D341Med (cell line): ENCODE results near the gene DPEP2.
"Not testable (repeated sequence)": the region's sequence is repeated elsewhere in the genome, so short reads cannot be mapped to it uniquely, and the experiment has no call there.

Source experiments
- DNase-seq: peaks from one replicate; pipeline ENCODE4 v3.0.0; 2012; ENCODE audit warnings: low spot score

The DPEP2 gene

DNA sequence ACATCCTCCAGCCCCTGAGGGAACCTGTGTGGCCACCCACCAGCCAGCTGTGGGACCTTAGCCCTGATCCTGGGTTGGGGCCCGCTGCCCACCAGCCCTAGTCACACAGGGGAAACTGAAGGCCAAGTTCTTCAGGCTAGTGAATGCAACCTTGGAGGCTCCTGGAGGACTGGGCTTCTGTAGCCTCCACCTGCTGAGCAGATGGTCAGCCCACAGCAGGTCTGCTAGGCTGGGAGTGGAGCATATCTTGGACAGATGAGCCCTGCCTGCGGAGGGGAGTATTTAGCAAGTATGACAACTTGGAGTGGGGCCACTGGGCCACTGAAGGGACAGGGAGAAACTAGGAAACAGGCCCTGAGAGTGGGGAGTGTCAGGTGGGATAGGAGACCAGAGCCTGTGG is 23.1 kb downstream of the DPEP2 start:
- no peak for DNase-seq

GRCh38 chr16:67975321-67976105 is 23.8 kb downstream of the DPEP2 start:
- DNase-seq = no peak

DNA sequence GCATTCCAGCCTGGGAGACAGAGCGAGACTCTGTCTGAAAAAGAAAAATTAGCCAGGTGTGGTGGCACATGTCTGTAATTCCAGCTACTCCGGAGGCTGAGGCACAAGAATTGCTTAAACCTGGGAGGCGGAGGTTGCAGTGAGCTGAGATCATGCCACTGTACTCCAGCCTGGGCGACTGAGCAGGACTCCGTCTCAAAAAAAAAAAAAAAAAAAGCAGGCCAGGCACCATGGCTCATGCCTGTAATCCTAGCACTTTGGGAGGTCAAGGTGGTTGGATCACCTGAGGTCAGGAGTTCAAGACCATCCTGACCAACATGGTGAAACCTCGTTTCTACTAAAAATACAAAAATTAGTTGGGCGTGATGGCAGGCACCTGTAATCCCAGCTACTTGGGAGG is 27.0 kb downstream of the DPEP2 start:
- DNase-seq = not testable (repeated sequence)

- DNase-seq = no peak
Measured at GRCh38 chr16:67971111-67971510, 28.2 kb downstream of the DPEP2 start.

DNA sequence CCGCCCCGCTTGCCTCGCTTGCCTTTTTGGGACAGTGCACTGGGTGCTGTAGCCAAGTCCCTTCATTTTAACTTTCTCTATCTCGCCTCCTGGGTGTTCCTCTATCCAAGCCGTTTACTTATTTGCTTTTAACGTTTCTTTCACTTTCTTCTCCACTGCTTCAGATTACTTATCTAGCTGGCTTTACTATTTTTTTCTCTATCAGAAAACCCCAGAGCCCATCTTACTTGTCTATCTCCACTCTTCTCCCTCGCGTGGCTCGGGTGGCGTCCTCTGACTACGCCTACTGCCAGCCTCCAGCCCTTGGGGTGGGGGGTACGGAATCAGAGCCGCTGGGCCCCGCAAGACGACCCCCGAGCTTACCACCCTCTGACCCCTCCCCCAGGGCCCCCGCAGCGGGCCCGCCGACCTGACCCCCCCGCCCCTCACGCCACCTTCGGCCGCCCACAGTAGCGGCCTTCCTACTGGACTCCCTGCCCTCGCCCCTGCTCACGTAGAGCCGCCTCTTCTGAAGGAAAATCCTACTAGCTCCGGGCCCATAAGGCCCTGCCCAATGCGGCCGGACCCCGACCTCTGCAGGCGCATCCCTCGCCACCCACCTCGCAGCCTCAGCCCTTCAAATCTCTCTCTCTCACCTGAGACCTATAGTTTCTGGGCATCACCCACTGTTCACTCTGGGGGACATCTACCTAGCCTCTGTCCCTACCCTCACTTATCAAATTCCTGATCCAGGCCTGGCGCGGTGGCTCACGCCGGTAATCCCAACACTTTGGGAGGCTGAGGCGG is 29.8 kb downstream of the DPEP2 start:
- no peak for DNase-seq

DNA sequence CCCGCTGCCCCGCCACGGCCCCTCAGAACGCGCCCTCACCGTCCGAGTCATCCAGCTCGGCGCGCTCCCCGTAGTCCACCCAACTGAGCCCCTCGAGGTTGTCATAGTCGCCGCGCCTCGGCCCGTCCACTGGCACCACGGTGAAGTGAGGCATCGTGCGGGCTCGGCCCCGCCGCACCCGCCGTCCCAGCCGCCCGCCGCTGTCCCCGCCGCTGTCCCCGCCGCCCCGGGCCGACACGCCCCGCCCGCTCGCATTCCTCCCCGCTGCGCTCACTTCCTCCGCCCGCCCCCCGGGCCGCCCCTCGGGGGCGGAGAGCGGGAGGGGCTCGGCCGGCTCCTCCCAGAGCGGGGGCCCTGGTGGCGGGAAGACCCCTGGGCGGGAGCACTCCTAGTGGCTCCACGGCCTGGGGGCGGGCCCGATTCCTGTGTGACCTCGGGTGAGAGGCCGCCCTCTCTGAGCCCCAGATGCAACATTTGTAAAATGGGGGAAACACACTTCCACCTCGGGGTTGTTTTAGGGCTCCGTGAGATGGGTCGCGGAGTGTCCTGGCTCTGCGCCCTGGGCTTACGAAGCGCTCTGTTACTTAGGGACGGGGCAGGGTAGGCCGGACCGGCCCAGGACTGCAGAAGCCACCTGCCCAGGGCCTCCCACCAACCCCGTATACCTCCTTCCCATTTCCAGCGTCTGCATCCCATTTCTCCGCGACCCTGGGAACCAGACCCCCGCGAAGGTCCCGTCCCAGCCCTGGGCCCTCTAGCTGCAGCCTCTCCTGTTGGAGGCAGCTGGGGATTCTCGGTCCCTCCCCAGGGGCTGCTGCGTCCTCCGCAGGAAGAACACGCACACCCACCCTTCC is 30.7 kb downstream of the DPEP2 start, which contains the start of gene SLC12A4:
Gene SLC12A4, minus strand, starts transcription at position 238 of the 854 bp plus-strand sequence. Its CDS starts 84 bp downstream, at position 154.
- peak; percentile 91 for DNase-seq

DNA sequence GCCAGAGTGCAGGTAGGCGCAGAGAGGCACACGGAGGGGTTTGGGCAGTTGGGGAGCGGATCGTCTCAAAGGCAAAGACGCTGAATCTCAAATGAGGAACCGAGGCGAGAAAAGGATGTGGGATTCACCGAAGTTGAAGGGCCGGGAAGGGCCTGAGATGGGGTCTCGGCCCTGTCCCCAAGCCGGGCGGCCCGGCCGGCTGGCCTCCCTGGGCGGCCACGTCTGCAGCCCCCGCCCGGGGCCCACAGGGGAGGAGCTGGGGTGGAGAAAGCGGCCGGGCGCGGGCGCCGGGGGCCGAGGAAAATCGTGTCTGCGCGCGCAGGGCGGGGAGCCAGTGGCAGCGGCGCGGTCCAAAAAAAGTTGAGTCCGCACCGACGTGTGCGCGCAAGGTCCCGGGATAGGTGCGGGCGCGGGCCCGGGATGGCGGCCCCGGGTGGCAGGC is 31.3 kb downstream of the DPEP2 start:
- DNase-seq = peak; percentile 76

DNA sequence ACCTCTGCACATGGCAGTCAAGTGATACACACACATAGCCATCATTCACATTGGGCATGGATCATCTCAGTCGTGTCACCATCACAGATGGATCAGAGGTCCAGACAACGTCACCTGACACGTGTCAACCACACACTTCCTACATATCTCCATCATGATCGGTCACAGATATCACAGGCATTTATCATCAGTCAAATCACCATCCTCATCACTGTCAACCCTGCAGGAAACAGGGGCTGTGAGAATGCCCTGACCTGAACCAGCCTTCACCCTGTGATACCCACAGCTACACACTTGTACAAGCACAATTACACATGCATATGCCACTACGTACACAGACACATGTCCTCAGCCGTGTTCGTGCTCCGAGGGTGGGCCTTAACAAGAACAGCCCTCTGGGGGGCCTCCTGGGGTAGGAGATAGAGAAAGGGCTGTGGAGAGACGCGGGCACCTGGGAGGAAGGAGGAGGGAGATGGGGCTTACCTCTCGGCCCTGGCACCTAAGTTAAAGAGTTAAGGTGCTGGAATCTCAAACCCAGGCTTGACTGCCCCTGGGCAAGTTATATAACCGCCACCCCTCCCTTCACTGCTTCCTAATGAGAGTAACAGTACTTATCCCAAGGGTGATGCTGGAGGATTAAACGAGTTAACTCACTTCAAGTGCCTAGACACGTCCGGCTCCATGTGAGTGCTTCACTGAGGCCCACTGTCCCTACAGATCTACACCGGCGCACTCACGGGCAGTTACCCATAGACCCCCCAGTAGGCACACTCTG is 31.9 kb downstream of the DPEP2 start:
- no peak for DNase-seq

DNA sequence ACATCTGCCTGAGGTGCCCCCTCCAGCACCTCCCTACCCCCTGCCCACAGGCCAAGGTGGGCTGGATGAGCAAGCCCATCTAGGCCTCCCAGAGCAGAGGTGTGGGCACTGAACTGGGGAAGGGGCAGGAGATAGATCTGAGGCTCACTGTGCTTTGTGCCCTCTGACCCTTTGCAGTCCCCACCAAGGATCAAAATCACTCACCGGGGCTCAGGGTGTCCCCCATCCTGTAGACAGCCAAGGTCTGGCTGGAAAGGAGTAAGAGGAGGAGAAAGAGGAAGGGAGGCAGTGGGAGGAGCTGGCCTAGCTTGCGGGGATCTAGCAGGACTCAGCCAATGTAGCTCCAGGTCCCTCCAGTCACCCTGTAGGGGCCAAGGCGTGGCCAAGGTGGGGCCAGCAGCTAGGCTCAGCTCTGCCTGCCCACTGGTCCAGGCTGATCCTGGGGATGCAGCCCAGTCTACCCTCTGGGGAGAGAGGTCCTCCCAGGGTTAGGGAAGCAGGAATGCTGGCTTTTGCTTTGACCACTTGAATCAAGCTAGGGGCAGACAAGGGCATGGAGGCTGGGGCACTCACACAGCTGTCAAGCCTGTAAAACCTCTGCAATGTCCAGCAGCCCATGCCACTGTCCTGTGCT is 32.6 kb downstream of the DPEP2 start:
- no peak for DNase-seq

DNA sequence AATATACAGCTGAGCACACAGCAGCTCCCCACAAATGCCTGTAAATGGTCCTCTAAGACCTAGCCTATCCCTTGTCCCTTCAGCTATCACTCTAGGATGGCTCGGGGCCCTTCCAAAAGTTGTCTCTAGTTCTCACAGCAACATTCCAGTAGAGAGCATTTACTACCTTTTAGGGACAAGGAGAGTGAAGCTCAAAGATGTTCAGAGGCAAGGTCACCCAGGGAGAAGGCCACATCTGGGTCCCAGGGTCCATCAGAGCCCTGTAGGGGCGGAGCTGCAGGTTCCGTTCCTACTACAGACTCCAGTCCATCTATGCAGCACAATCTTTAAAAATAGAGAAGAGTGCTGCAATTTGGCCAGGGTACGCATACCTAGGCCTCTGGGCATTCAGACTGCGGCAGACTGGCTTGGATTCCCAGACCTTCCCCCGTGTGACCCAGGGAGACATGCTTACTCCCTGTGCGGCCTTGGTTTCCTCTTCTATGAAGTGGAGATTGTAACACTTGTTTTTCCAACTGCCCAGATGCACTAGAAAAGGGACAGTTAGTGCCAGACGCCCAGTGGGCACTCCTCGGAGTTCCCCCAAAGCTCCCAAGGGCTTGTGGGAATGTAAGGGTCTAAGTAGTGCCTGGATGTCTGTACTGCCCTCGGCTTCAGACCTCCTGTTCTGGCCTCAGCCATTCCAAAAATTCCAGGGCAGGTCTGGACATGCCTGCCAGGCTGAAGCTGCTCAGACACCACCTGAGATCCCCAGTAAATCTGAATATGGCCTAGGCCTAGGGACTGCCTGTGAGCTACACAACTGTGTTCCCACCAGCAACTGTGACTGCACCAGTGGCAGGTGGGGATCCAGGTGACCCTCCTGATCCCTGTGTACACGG is 33.4 kb downstream of the DPEP2 start:
- no peak for DNase-seq

DNA sequence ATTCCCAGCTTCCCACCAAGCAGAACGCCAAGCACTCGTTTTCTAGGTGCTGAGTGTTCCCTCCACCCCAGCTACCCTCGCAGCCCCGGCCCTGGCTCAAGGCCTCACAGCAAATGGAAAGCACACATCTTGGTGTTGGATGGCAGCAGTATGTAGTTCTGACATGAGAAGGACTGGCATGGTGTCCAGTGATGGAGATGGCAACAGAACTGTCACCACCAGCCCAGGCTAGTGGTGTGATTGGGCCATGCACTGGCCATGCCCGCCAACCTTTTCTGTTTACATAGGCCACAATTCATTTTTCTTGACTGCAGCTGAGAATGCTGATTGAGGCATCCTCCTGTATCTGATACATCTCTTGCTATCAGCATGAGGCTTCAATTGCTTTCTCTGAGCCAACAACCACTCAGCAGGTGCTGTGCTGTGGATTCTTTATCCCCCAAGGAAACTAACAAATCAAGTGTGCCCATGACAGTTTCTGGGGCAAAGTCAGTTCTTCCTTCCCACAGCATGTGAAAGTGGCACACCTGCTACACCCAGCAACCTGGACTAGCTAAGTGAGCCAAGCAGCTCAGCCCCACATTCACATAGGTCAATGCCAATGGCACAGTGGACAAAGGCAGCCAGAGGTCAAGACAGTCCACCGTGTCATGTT is 34.7 kb downstream of the DPEP2 start:
- DNase-seq = no peak

GRCh38 chr16:67963662-67964321 is 35.5 kb downstream of the DPEP2 start:
- no peak for DNase-seq

DNA sequence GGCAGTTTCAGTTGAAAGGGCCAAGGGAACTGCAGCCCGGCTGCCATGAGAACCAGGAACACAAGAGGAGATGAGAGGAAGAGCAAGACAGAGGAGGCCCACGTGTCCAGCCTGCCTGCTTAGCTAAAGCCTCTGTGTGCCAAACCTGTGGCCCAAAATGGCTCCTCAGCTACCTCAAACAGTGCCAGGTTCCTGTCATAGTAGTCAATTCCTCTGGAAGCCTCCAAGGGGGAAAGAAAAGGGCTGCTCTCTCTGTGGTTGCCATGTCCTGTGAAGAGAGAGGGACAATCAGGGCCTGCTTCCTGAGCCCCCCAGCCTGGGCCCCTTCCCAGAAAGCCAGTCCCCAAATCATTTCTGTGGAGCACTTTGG is 36.0 kb downstream of the DPEP2 start:
- no peak for DNase-seq

DNA sequence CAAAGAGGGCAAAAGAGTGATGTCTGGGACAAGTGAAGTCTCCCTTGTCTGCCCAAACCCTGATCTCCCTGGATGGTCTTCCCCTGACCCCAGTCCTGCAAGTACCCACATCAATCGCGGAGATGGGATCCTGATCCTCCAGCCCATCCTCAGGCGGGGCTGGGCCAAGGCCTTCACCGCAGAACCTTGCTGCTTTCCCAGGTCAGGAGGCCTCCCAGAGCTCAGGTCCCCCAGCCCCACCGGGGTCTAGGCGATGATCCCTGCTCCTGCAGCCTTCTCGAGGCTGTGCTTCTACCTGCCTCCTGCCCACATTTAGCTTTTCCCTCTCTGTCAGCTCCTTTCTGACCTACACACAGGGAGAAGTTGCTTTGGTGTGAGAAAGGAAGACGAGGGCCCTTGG is 37.1 kb downstream of the DPEP2 start:
- no peak for DNase-seq

DNA sequence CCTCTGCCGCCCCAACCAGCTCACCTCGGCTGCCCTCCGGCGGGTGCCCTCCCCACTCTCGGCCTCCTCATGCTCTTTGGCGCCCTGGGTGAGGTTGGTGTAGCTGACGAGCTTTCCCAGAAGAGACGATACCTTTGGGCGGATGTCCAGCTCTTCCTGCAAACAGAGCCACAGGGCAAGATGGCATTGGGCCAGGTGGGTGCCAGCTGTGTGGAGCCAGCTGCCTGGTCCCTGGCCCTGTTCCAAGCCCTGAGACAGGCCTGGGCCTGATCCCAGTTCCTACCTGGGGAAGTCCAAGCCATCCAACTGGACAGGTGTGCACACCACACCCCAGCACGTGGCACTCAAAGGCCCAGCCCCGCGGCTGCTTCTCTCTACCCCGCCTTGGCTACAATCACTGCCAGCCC is 37.7 kb downstream of the DPEP2 start:
- no peak for DNase-seq

DNA sequence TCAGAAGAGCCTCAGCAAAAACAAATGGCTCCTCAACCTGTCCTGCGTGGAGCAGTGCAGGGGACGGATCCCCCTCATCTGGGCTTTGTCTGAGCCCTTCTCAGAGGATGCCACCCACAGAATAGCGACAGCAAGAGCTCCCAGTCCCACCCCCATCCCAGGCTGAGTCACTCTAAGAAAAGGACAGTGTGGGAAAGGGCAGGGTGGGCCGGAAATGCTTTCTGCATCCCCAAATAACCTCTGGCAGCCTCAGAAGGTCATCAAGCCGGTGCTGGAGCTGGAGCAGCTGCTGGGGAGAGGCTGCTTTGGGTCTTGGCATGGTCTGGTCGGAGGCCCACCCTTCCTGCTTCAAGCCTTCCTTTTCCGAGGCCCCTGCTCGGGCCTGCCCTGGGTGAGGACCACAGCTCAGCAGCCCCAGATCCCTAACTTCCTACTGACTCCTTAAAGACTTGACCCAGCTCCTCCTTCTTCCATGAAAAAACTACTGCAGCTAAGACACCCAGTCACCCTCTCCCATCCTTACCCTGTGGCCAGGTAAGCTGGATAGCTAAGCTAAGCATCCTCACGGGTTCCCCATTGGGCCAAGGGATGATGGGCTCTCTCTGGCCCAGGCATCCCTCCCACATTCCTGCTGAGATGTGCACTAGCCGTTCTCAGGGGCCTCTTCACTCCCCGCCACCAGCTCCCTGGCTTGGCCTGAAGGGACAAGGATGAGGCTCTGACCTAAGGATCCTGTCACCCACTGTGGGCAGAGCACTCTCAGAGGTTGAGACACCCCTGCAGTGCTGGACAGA is 39.6 kb downstream of the DPEP2 start:
- no peak for DNase-seq

GRCh38 chr16:67957622-67958021 is 41.7 kb downstream of the DPEP2 start:
- DNase-seq = no peak
